Stimulated activated naive CD8-positive, alpha-beta T cell treated with anti-CD3 and anti-CD28 coated beads, Interleukin-15, Interleukin-2, amounts not matched to agents 100 U/mL and 50 U/mL, for 24 hours (primary cell): ENCODE measurements around the gene SNX5.
"Not testable (repeated sequence)": the region's sequence is repeated elsewhere in the genome, so short reads cannot be mapped to it uniquely, and the experiment has no call there.

Experiments used
- ATAC-seq: fragments of 150-1000 bp; cut with Tn5 transposase; one replicate; pipeline ENCODE4 v1.10.0; 2021
- DNase-seq: peaks from one replicate; pipeline ENCODE4 v3.0.0; 2021

The SNX5 gene

DNA sequence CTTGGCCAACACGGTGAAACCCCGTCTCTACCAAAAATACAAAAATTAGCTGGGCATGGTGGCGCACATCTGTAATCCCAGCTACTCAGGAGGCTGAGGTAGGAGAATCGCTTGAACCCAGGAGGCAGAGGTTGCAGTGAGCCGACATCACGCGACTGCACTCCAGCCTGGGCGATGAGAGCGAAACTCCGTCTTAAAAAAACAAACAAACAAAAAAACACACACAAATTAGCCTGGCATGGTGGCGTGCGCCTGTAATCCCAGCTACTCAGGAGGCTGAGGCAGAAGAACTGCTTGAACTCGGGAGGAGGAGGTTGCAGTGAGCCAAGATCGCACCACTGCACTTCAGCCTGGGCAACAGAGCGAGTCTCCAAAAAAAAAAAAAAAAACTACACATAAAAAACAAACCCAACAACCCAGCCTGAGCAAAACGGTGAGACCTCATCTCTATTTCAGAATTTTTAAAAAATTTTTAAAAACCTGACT, 8.2 kb downstream of the SNX5 start:
- DNase-seq, ATAC-seq: not testable (repeated sequence)

DNA sequence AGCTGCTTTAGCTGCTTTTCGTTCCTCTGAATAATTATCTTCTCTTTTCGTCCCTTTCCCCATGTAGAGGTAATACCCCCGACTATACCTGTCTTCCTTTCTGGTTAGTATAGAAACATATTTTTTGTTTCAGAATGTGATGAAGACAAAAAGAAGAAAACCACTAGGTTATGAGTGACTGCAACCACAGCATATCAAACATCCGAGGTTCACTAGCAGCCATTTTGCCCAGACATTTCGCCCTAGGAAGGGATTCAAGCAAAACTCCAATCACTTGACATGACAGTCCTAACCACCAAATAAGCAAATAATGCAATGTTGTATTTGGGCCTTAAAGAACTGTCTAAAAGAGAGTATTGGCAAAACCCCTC, 9.4 kb downstream of the SNX5 start:
- DNase-seq (no peak), ATAC-seq (no peak)

DNA sequence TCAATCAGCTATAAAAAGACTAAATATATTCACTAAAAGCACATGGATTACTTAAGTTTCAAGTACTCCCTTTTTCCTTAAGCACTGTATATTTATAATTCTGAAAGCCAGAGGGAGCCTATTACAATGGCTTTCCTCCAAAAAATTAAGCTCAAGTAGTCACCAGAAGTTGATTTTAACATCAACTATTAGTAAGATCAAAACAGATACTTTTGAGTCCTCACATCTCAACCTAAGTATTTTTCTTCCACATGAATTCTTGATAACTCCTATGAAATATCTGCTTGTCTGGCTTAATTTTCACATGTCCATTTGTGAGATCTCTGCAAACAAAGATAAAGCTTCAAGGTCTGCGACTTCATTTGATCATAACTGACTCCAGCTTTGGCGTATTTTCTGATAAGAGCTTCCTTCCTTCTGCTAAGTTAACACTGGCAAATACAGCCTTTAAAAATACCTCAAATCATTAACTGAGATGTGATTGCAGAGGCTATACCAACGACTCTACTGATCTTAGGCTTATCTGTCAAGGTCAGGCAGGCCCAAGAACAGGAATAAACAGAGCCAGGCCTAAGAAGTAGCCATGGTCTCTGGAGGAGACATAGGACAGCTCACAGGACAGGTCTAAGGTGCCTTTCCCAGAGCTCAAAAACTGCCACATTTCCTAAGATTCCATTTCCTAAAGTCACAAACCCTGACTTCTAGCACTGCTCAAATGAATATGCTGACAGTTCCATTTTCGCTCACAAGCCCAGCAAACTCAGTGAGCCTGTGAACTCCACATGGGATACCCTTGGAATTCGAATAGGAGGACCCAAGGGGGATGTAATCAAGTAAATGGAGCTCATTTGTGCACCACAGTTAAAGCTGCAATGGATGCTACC, 10.0 kb downstream of the SNX5 start:
- ATAC-seq = no peak
- DNase-seq = no peak

- no peak for DNase-seq
- no peak for ATAC-seq
Measured at GRCh38 chr20:17957505-17958363, 10.9 kb downstream of the SNX5 start.

GRCh38 chr20:17956099-17956685, 12.4 kb downstream of the SNX5 start:
- no peak for DNase-seq
- ATAC-seq = no peak

DNA sequence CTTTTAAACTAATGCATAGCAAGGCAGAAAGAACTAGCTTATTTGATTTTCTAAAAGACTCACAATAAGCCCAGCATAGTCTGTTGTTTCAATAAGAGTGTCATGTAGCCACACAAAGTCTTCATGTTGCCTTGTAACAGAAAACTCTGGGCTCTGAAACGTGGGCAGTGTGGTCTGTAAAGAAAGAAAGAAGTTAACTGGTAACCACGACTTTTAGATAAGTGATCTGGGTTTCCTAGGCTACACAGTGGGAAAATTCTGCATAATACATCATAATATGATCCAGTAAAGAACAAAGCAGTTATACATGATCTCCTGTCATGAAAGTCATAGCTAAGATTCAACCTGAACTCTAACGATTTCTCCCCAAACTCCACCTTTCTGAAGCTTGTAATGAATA, 13.3 kb downstream of the SNX5 start:
- DNase-seq (no peak), ATAC-seq (peak; percentile 40)

DNA sequence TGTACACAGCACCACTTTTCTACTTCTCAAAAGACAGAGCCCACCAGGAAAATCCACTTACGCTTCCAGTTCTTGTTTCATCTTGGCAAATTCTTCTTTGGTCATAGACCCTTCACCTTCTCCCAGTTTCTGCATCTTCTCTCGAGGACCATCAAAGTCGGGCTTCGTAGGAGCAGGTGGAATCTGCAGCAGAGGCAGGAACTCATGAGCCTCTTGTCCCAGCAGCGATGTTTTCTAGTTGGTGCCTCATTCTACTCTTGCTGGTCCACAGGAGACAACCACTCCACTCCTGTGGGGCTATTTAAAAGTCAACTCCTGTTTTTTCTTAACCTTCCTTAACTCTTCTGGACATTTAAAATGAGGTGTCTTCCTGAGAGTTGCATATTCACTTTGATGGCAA, 14.7 kb downstream of the SNX5 start:
- no peak for DNase-seq
- ATAC-seq = no peak

DNA sequence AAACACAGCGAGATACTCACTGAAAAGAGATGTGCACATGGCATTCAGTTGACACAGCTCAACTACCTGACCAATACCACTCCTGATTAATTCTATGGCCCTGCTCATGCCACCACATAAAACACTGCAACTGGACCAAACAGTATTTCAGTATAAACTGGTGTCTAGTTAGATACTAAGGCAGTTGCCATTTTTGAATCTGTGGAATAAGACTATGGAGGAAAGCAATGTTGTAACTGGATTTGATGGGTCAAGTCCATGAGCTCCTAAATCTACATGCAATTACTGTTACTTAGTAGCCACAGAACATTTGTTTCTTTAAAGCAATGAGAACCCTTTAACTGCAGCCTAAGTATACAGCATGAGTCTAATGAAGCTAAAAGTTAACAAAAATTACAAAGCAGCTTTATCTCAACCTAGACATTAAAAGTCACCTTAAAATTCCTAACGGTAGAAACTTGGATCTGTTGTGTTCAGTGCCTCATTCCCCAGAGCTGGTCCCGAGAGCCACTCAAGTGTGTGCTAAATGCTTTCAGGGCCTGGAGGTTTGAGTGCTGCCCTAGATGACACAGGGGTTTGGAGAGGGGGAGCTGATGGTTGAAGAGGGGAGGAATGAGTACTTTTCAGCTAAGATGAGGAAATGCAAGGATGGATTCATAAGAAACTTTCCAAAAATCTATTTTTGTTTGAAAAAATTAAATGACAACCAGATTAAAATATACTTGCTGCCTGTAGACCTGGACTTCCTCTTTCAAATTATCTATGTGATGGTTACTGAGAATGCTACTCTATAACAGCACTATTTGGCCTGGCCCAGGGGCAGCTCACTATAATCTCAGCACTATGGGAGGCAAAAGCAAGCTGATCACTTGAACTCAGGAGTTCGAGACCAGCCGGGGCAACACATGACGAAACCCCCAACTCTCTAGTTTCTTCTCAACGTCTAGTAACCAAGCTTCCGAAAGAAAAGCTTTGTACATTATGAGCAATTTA, 15.6 kb downstream of the SNX5 start:
- DNase-seq = no peak
- no peak for ATAC-seq

GRCh38 chr20:17951323-17951722, 17.3 kb downstream of the SNX5 start:
- ATAC-seq (no peak), DNase-seq (no peak)

DNA sequence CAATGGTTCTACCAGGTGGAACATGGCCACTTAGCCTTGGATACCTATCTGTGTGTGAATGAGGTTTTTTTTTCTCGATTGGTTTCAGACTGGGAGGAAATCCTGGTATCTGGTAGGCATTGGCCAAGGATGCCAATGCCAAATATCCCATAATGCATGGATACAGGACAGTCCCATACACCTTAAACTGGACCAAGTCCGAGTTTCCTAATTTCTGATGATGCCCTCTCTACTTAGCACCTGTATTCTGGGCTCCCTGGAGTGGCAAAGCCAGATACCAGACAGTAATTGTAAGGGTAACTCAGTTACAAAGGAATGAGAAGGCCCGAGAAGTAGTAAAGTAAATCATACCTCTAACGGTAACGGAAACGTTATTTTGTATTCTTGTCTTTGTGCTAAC, 17.9 kb downstream of the SNX5 start:
- DNase-seq = no peak
- no peak for ATAC-seq

- no peak for ATAC-seq
- DNase-seq = no peak
Measured at GRCh38 chr20:17949899-17950298, 18.7 kb downstream of the SNX5 start.

GRCh38 chr20:17948442-17948841, 20.2 kb downstream of the SNX5 start:
- ATAC-seq (no peak), DNase-seq (no peak)

GRCh38 chr20:17947474-17947815, 21.1 kb downstream of the SNX5 start:
- DNase-seq (no peak), ATAC-seq (no peak)

- ATAC-seq (no peak), DNase-seq (no peak)
Measured at GRCh38 chr20:17946572-17947473, 21.8 kb downstream of the SNX5 start.

- DNase-seq (no peak), ATAC-seq (no peak)
Measured at GRCh38 chr20:17946040-17946439, 22.6 kb downstream of the SNX5 start.

DNA sequence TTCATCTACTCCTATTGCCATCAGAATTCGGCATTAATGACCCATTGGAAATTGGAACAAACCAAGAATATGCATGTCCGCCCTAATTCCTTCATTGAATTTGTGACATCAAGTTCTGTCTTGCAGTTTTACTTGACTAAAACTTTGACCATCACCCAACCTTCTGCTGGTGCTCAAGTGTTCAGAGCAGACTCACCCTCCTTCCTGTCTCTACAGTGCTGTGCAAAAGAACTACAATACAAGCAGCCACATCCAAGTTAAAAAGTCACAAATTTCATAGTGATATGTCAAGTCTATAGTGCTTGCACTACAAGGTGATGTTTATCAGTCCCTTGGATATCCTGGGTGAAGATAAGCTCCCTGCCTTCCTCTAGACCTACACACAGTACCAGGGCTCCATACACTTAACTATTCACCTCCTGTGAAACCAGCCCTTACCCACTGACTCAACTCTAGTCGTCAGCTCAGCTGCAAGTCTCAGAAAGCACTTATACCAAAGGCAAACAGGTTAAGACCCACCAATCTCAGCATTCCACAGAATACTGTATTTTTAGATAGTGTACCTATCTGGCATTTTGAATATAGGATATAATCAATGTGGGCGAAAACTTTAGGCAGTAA, 23.6 kb downstream of the SNX5 start:
- ATAC-seq (no peak), DNase-seq (no peak)

DNA sequence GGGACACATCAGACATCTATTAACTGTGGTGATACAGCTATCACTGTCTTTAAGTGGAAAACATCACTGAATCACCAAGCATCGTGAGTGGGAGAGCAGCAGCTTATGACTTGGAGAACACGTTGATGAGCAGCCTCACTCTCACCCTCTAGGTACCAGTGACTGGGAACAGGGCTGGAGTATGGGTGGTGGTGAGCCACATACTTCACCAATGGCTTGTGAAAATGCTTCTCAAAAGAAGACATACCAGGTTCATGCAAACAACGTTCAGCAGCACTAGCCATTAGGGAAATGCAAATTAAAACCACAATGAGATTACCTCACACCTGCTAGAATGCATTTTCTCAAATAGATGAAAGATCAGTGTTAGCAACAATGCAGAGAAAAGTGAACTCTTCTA, 25.3 kb downstream of the SNX5 start:
- ATAC-seq = no peak

DNA sequence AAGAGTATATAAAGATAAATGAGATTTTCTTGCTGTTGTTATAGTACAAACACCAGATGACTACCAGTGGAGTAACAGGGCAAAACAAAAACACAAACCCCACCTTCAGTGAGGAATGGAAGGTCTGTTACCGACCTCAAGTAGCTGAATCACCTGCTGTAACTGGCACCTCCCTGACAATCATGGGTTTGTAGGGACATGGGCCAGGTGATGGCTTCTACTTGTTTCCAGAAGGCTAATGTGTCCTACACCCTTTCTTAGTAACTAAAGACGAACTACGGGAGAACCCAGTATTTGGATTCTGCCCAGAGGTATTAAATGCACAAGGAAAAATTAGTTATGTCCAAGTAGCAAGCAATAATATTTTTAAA, 26.8 kb downstream of the SNX5 start:
- ATAC-seq (no peak), DNase-seq (no peak)

More for the DNA sequence above, 25.3 kb downstream of the SNX5 start:
- DNase-seq = no peak

- DNase-seq (no peak), ATAC-seq (no peak)
Measured at GRCh38 chr20:17941087-17941825, 27.3 kb downstream of the SNX5 start.
